PC-9 (cell line): ENCODE measurements around the gene UBE2Z. TPM values are rescaled to one million over a fixed set of nuclear protein-coding genes. Genes with fewer than 3 reads are reported as not detected.

ENCODE experiments used
- BruUV-seq: library from RNA; stranded (reverse); fragments of 400-500 nt; replicated peaks from 2 replicates; lab custom pipeline; 2021; lab: Mats Ljungman, UMichigan
- CTCF ChIA-PET: fragments of 300-600 bp; sonication (Branson Sonifier 250); formaldehyde crosslinking; loops from one replicate; lab custom pipeline; 2022; ENCODE audit warnings: antibody characterized with exemption; lab: Charles Lee
- POLR2A ChIA-PET: fragments of 300-600 bp; sonication (Branson Sonifier 250); formaldehyde crosslinking; loops from one replicate; lab custom pipeline; 2022; ENCODE audit warnings: antibody characterized with exemption; ENCODE audit not compliant: unreplicated experiment; lab: Charles Lee
- DNase-seq, 2 experiments: peaks; one replicate each; pipeline versions ENCODE4 v3.0.0 to v3.0.0-alpha.2; 2015 to 2022; ENCODE audit warnings: mixed read lengths in 1 of 2
- H2AFZ ChIP-seq: fragments of 200-600 bp; sonication (generic); 2 replicates; pipeline ENCODE4 v1.8.1; 2017; ENCODE audit warnings: antibody characterized with exemption
- H3F3A ChIP-seq: fragments of 200-600 bp; sonication (generic); 2 replicates; pipeline ENCODE4 v1.8.1; 2017; ENCODE audit warnings: antibody characterized with exemption, mild to moderate bottlenecking, low read depth; ENCODE audit not compliant: insufficient read depth
- H3K27ac ChIP-seq: fragments of 200-600 bp; sonication (generic); 2 replicates; pipeline ENCODE4 v1.6.1; 2016; ENCODE audit warnings: mixed run types
- H3K27me3 ChIP-seq: fragments of 200-600 bp; sonication (generic); 2 replicates; pipeline ENCODE4 v1.6.1; 2016; ENCODE audit warnings: low read depth, mixed run types; ENCODE audit not compliant: insufficient read depth
- H3K36me3 ChIP-seq: fragments of 200-600 bp; sonication (generic); 2 replicates; pipeline ENCODE4 v1.6.1; 2016; ENCODE audit warnings: low read depth, mixed run types
- H3K4me1 ChIP-seq: fragments of 200-600 bp; sonication (generic); replicated peaks from 2 replicates; pipeline ENCODE4 v1.6.1; 2016; ENCODE audit warnings: mixed run types; ENCODE audit not compliant: insufficient read depth
- H3K4me2 ChIP-seq: fragments of 200-600 bp; sonication (generic); 2 replicates; pipeline ENCODE4 v1.6.1; 2017; ENCODE audit warnings: mixed run types
- H3K4me3 ChIP-seq: fragments of 200-600 bp; sonication (generic); 2 replicates; pipeline ENCODE4 v1.6.1; 2016; ENCODE audit warnings: mixed run types
- H3K79me2 ChIP-seq: fragments of 200-600 bp; sonication (generic); 2 replicates; pipeline ENCODE4 v1.6.1; 2017; ENCODE audit warnings: low read depth, mixed run types
- H3K9me2 ChIP-seq: fragments of 200-600 bp; sonication (generic); 2 replicates; pipeline ENCODE4 v1.8.1; 2017; ENCODE audit warnings: mild to moderate bottlenecking; ENCODE audit not compliant: insufficient read depth
- H3K9me3 ChIP-seq: fragments of 200-600 bp; sonication (generic); 2 replicates; pipeline ENCODE4 v1.8.1; 2016; ENCODE audit warnings: low read depth; ENCODE audit not compliant: insufficient read depth
- H4K20me1 ChIP-seq: fragments of 200-600 bp; sonication (generic); 2 replicates; pipeline ENCODE4 v1.8.1; 2017; ENCODE audit not compliant: insufficient read depth
- EZH2 ChIP-seq: fragments of 200-600 bp; sonication (generic); IDR thresholded peaks from 2 replicates; pipeline ENCODE4 v1.8.0; 2017; ENCODE audit warnings: antibody characterized with exemption, low read depth
- intact Hi-C: fragments of 100-400 bp; cut with micrococcal nuclease; formaldehyde crosslinking; loops from one replicate; pipeline ENCODE4 v1.10.0; 2022; ENCODE audit not compliant: unreplicated experiment
- total RNA-seq: library from RNA; stranded (reverse); gene quantifications from 2 replicates; pipeline ENCODE4 v1.2.3, GENCODE V29; 2021
- TF ChIP-seq, protein P1 (sequence below): fragments of 200-600 bp; sonication (generic); conservative IDR thresholded peaks from 2 replicates; pipeline ENCODE4 v1.6.1; 2017; ENCODE audit warnings: mixed run types, antibody characterized with exemption, mild to moderate bottlenecking, moderate library complexity

Gene UBE2Z
- total RNA-seq, 1 experiment from 2014 or later, result 99.4 TPM

DNA sequence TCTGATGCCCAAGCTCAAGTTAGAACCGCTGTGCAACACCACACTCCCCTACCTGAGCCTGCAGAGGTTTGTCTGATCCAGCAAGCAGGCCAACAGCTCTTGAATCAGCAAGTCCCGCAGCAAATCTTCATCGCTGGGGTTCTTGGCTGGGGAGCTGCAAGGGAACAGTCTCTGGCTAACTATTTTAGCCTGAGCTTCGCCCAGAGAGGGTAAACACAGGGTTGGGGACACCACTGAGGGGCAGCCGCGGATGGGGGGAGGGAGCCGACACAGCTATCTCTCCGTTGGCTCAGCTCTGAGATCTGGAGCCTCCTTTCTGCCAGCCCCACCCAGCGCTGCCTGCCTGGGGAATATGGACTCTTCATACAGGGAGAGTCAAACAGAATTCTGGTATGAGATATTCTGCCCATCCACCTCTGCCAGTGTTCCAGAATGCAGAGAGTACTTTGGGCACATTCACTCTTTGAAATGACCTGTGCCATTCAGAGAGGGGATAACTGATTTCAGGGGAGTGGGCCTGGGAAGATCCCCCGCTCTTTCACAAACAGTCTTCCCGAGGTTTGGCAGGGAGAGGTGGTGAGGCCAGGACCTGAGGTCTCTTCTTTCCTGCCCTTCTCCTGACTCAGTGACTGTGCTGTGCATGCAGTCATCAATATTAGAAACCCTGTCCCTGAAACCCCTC lies 52.8 kb downstream of the UBE2Z start:
- H3F3A ChIP-seq, result peaks cover 11% of the 10 kb centered on the region; the same call in 1 of the 2 replicates
- CTCF ChIA-PET, result interaction anchor here (0.5 to 0.6 kb wide), 2 partner anchors 36 to 52 kb away, joined by 3 to 14 read pairs; partner anchors contain the start of gene IGF2BP1
- DNase-seq, result no peak
- POLR2A ChIA-PET, result interaction anchor here (0.6 kb wide), 2 partner anchors 11 to 386 kb away, joined by 4 to 5 read pairs; no protein-coding TSS in a partner anchor
- peak overlapping the region; percentile 69 for H3K4me2 ChIP-seq
- H3K4me3 ChIP-seq, result no peak overlapping the region
- no peaks in the 10 kb centered on the region for H3K79me2 ChIP-seq
- no peaks in the 10 kb centered on the region for H3K27me3 ChIP-seq
- intact Hi-C loops, result no loop called here
- TF ChIP-seq, protein P1, sequence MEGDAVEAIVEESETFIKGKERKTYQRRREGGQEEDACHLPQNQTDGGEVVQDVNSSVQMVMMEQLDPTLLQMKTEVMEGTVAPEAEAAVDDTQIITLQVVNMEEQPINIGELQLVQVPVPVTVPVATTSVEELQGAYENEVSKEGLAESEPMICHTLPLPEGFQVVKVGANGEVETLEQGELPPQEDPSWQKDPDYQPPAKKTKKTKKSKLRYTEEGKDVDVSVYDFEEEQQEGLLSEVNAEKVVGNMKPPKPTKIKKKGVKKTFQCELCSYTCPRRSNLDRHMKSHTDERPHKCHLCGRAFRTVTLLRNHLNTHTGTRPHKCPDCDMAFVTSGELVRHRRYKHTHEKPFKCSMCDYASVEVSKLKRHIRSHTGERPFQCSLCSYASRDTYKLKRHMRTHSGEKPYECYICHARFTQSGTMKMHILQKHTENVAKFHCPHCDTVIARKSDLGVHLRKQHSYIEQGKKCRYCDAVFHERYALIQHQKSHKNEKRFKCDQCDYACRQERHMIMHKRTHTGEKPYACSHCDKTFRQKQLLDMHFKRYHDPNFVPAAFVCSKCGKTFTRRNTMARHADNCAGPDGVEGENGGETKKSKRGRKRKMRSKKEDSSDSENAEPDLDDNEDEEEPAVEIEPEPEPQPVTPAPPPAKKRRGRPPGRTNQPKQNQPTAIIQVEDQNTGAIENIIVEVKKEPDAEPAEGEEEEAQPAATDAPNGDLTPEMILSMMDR, result no peak
- TF ChIP-seq EZH2, result no peak
- H3K27ac ChIP-seq, result no peak overlapping the region
- no TSS peak for BruUV-seq
- peaks cover 18% of the 10 kb centered on the region for H3K4me1 ChIP-seq
- H3K9me2 ChIP-seq, result no peaks in the 10 kb centered on the region
- no peaks in the 10 kb centered on the region for H4K20me1 ChIP-seq
- H3K36me3 ChIP-seq, result no peaks in the 10 kb centered on the region
- no peak overlapping the region for H2AFZ ChIP-seq
- no peaks in the 10 kb centered on the region for H3K9me3 ChIP-seq

DNA sequence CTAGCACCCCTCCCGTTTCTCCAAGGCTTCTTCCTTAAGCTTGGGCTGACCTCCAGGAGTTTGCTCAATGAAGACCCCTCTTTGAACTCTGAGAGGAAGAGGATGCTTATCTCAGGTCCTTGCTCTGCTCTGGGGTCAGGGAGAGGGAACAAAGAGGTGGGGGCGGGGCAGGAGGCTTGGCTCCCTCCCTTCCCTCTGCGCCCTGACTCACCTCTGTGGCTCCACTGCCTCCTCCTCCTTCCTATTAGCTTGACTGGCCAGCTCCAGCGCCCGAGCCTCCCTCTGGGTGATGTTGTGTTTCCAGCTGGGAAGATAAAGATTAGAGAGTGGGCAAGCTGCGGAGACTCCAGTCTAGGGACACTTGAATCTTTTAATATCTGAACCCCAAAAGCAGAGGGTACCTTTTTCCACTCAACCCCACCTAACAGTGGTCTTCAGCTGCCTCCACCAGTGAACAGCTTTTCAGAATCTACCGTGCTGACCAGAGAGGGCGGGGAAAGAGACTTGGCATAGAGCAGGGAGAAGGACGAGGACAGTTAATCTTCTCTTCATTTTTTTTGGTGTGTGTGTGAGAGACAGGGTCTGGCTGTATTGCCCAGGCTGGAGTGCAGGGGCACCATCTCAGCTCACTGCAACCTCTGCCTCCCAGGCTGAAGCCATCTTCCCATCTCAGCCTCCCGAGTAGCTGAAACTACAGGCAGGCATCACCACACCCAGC lies 53.5 kb downstream of the UBE2Z start:
- intact Hi-C loops, result no loop called here
- H3K4me2 ChIP-seq, result peak overlapping the region; percentile 69

DNA sequence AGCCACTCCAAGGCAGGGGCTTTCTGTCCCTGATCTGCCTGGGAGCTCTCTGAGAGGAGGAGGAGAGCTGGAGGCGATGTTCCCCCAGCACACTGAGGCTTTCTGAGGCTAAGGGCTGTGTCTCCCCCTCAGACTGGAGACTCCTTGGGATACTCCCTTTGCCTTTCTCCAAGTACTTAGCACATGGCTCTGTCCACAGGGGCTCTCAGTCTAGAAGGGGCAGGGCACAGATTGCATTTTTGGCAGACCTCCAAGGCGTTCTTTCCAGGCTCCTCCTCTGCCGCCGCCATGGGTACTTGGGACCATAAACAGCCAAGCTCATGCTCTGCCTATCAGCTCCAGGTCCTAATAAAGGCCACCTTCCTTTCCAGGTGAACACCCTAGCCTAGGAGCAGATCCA lies 62.0 kb downstream of the UBE2Z start:
- no peak overlapping the region for H3K27ac ChIP-seq
- H3K79me2 ChIP-seq, result no peaks in the 10 kb centered on the region
- no peaks in the 10 kb centered on the region for H3K27me3 ChIP-seq
- H3K9me3 ChIP-seq, result no peaks in the 10 kb centered on the region
- POLR2A ChIA-PET, result no interaction called here
- H3K36me3 ChIP-seq, result no peaks in the 10 kb centered on the region
- H2AFZ ChIP-seq, result no peak overlapping the region
- BruUV-seq, result no TSS peak
- peaks cover 27% of the 10 kb centered on the region for H3K4me1 ChIP-seq
- H3F3A ChIP-seq, result peaks cover 21% of the 10 kb centered on the region; the same call in 1 of the 2 replicates
- H4K20me1 ChIP-seq, result no peaks in the 10 kb centered on the region
- H3K4me2 ChIP-seq, result no peak overlapping the region
- CTCF ChIA-PET, result no interaction called here
- intact Hi-C loops, result no loop called here
- TF ChIP-seq, protein P1, result no peak
- no peak for TF ChIP-seq EZH2
- H3K4me3 ChIP-seq, result no peak overlapping the region
- DNase-seq, result peak in 1 of 2 experiments; percentile 26
- no peaks in the 10 kb centered on the region for H3K9me2 ChIP-seq

More for the DNA sequence above, 53.5 kb downstream of the UBE2Z start:
- Histone ChIP-seq H3K27ac (no peak overlapping the region), H3K36me3 (no peaks in the 10 kb centered on the region), H4K20me1 (no peaks in the 10 kb centered on the region), H3K27me3 (no peaks in the 10 kb centered on the region), H3K4me1 (peaks cover 18% of the 10 kb centered on the region), H3K4me3 (peak overlapping the region; percentile 16; the same call in 1 of the 2 replicates), H3K9me3 (no peaks in the 10 kb centered on the region), H3F3A (peaks cover 11% of the 10 kb centered on the region; the same call in 1 of the 2 replicates), H2AFZ (peak overlapping the region; percentile 69; the same call in 1 of the 2 replicates), H3K9me2 (no peaks in the 10 kb centered on the region), H3K79me2 (no peaks in the 10 kb centered on the region)
- POLR2A ChIA-PET, result interaction anchor here (0.6 kb wide), 1 partner anchor 386 kb away, joined by 4 read pairs; no protein-coding TSS in a partner anchor
- CTCF ChIA-PET, result no interaction called here
- peak; percentile 46 to 62 for DNase-seq
- TF ChIP-seq EZH2, result no peak
- TF ChIP-seq, protein P1, result no peak
- TSS peak; percentile 93 for BruUV-seq
